ENCODE results near the gene TGFB3.

DNA sequence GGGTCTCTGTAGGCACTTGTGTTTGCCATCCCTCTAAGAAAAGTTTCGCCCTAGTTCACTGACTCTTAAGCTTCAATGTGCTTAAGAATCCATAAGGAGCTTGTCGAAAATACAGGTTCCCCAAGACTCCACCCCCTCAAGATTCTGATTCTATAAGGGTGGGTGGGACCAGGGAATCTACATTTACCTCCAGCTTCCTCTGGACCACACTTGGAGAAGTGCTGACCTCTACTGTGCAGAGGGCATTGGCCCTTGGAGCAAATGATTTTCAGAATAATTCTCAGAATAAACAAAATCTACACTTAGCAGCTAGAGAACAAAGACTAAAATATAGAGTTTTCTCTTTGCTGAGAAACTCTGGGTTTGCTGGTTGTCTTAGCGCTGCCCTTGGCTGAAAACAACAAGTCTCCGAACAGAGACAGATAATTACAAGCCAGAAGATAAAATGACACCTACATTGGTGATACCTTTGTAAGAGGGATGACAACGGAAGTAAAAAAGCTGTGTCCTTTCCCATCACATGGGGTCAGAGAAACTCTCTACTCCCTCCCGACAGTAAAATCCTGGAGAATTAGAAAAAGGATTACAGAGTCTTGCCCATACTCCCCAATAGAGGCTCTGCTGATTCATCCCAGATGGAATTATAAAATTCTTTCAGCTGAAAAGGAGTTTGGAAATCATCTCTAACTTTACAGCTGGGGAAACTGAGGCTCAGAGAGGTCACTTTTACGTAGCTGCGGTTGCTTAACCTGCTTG, 4.8 kb downstream of the TGFB3 start:
- TF ChIP-seq, protein P1, sequence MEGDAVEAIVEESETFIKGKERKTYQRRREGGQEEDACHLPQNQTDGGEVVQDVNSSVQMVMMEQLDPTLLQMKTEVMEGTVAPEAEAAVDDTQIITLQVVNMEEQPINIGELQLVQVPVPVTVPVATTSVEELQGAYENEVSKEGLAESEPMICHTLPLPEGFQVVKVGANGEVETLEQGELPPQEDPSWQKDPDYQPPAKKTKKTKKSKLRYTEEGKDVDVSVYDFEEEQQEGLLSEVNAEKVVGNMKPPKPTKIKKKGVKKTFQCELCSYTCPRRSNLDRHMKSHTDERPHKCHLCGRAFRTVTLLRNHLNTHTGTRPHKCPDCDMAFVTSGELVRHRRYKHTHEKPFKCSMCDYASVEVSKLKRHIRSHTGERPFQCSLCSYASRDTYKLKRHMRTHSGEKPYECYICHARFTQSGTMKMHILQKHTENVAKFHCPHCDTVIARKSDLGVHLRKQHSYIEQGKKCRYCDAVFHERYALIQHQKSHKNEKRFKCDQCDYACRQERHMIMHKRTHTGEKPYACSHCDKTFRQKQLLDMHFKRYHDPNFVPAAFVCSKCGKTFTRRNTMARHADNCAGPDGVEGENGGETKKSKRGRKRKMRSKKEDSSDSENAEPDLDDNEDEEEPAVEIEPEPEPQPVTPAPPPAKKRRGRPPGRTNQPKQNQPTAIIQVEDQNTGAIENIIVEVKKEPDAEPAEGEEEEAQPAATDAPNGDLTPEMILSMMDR (IDR thresholded peaks at IDR 0.05; ENCODE audit: extremely low read depth in 1 of 2, insufficient read depth in 1 of 2, low read depth in 1 of 2, low read length in 2 of 2): no peak
- TF ChIP-seq, protein P2, sequence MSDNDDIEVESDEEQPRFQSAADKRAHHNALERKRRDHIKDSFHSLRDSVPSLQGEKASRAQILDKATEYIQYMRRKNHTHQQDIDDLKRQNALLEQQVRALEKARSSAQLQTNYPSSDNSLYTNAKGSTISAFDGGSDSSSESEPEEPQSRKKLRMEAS (IDR thresholded peaks at IDR 0.05; ENCODE audit: insufficient read depth, insufficient read length): no peak
- no peak for TF ChIP-seq POLR2A (IDR thresholded peaks at IDR 0.05; ENCODE audit: low read depth, low read length)
